Fibroblast of the aortic adventitia (primary cell): ENCODE data around the gene PTPRR. TPM values are rescaled to one million over a fixed set of nuclear protein-coding genes. Genes with fewer than 3 reads are reported as not detected.
A peak's percentile ranks its signal among the peaks of the same experiment; 100 is the strongest.

Experiments used
- DNase-seq: peaks from one replicate; pipeline ENCODE4 v3.0.0-alpha.2; 2010; ENCODE audit warnings: low read depth
- H3K4me3 ChIP-seq: 2 replicates; pipeline ENCODE4 v1.5.1; 2011; ENCODE audit warnings: low read depth, mild to moderate bottlenecking, control low read depth, low read length, moderate library complexity
- CTCF ChIP-seq: IDR thresholded peaks from 2 replicates; pipeline ENCODE4 v1.5.1; 2011; ENCODE audit warnings: mild to moderate bottlenecking, low read length, control low read depth, inconsistent platforms; ENCODE audit not compliant: insufficient read depth
- total RNA-seq: library from RNA; depleted of rRNA; stranded (reverse); fragments of >200 nt; gene quantifications from 2 replicates; pipeline ENCODE4 v1.2.3, GENCODE V29; 2012; ENCODE audit warnings: low replicate concordance

The PTPRR gene
- total RNA-seq, 1 donor = 1.4 TPM

- no peak for TF ChIP-seq CTCF
- H3K4me3 ChIP-seq = no peak overlapping the region
- DNase-seq = no peak
Measured at GRCh38 chr12:70666364-70666763, 254.2 kb downstream of the PTPRR start.

DNA sequence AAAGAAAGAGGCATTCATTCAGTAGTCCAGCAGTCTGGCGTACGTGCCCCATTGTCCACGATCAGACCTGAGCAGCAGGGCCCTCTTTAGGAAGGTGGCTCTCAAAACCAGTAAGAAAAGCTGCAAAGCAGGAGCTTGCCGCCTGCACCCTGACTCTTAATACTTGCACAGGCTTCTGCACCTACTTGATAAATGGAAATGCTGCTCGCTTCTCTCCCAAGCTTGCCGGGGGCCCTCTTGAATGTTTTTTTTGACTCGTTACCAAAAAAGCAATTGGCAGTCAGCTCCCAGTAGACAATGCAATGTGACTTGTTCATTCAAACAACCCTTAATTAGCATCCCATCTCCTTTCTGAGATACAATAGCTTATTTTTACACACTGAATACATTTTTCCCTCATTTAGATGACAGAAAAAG is 256.1 kb downstream of the PTPRR start:
- TF ChIP-seq CTCF = no peak
- peak; percentile 43 for DNase-seq

GRCh38 chr12:70663838-70664237 is 256.7 kb downstream of the PTPRR start:
- no peak for DNase-seq
- TF ChIP-seq CTCF = no peak
- H3K4me3 ChIP-seq = no peak overlapping the region

More for the DNA sequence above, 256.1 kb downstream of the PTPRR start:
- H3K4me3 ChIP-seq = no peak overlapping the region

DNA sequence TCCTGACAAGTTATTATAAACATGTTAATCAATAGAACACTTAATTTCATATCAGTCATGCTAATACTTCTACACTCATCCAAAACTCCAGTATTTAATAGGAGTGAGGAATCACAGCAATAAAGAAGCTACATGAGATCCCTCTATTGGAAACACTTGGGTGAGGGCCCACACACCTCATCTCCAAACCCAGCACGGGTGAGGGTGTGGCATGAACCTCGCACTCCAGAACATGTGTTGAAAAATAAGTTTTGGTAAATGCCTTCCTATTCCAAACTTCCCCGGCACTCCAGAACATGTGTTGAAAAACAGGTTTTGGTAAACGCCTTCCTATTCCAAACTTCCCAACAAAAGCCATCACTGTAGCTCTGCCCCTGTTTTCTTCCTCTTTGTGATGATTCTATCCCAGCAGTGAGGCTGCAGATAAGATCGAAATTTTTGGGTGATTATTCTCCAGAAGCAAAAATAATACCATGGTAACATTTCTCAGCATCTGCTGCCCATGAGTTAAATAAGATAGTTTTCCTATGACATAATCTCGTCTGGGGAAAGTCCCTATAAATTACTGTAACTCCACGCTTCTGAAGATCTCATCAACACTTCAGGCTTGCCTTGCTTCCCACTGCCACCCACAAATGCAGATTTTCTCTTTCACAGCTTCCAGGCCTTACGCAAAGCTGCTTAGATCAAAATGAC is 258.9 kb downstream of the PTPRR start:
- no peak overlapping the region for H3K4me3 ChIP-seq
- no peak for TF ChIP-seq CTCF
- DNase-seq = peak; percentile 84

GRCh38 chr12:70660620-70661219 is 259.8 kb downstream of the PTPRR start:
- H3K4me3 ChIP-seq = no peak overlapping the region
- TF ChIP-seq CTCF = no peak
- DNase-seq = peak; percentile 91

DNA sequence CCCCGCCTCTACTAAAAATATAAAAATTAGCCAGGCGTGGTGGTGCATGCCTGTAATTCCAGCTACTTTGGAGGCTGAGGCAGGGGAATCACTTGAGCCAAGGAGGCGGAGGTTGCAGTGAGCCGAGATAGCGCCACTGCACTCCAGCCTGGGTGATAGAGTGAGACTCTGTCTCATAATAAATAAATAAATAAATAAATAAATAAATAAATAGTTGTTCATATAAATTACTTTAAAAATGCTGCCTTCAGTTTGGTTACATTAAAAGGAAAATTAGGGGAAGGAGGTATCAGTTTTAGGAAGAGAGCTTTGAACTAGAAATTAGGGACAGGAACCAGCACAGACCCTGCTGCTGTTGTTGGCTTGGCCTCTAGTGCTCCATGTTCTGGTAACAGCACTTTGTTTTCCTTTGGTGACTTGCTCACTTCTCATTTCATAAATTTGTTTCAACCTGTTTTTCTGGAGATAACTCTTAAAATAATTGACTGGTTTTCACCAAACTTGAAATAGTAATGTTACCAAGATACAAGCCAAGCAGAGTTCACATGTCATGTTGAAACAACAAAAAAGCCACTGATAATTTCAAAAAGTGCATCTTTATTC is 260.4 kb downstream of the PTPRR start:
- no peak for DNase-seq
- no peak for TF ChIP-seq CTCF
- no peak overlapping the region for H3K4me3 ChIP-seq
